ENCODE results near the gene IGFALS. TPM values are rescaled to one million over a fixed set of nuclear protein-coding genes. Genes with fewer than 3 reads are reported as not detected.

The IGFALS gene
- total and polyA plus RNA-seq, 11 donors = 0.12 to 0.38 (median 0.23) TPM; not detected in 8

DNA sequence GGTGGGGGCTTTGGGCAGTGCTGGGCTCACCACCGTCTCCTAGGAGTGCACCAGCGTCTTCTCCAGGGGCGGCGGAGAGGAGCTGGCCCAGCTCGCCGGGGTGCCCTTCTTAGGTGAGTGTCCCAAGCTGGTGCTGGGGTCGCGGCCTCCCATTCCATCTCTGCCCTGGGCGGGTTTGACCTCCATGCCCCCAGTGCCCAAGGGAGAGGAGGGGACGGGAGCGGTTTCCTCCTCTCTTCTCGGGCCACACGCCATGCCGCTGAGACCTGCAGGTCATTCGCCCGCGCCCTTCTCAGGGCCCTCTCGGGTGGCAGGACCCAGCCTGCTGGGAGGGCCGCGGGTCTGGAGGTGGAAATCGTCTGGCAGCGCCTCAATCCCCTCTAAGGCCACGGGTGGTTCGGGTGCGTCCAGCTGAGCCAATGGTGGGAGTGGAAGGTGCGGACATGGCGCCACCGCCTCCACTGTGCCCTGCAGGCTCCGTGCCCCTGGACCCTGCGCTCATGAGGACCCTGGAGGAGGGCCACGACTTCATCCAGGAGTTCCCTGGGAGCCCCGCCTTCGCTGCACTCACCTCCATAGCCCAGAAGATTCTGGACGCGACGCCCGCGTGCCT, 5.3 kb downstream of the IGFALS start:
- no peaks in the 10 kb centered on the region for H3K27me3 ChIP-seq
- peaks cover 0 to 55% (median 32%) of the 10 kb centered on the region in 9 donors for H3K36me3 ChIP-seq
- H3K4me3 ChIP-seq = no peak overlapping the region
- intact Hi-C loops (cut with DNase I) = no loop called here
- H3K9me3 ChIP-seq = no peaks in the 10 kb centered on the region
- peaks cover 0 to 29% (median 12%) of the 10 kb centered on the region in 12 donors for H3K4me1 ChIP-seq
- ATAC-seq = peak in 1 of 4 donors; percentile 6
- no peak overlapping the region for H3K27ac ChIP-seq
- 89 to 92% (median 91%) methylated on average over 33 to 38 of the region's 38 CpGs for WGBS, 4 donors
- DNase-seq = peak in 3 of 5 donors; percentile 9 to 26 (median 17)
- TF ChIP-seq, protein P1, sequence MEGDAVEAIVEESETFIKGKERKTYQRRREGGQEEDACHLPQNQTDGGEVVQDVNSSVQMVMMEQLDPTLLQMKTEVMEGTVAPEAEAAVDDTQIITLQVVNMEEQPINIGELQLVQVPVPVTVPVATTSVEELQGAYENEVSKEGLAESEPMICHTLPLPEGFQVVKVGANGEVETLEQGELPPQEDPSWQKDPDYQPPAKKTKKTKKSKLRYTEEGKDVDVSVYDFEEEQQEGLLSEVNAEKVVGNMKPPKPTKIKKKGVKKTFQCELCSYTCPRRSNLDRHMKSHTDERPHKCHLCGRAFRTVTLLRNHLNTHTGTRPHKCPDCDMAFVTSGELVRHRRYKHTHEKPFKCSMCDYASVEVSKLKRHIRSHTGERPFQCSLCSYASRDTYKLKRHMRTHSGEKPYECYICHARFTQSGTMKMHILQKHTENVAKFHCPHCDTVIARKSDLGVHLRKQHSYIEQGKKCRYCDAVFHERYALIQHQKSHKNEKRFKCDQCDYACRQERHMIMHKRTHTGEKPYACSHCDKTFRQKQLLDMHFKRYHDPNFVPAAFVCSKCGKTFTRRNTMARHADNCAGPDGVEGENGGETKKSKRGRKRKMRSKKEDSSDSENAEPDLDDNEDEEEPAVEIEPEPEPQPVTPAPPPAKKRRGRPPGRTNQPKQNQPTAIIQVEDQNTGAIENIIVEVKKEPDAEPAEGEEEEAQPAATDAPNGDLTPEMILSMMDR (IDR thresholded peaks at IDR 0.05) = no peak
- TF ChIP-seq POLR2A (IDR thresholded peaks at IDR 0.05) = no peak

DNA sequence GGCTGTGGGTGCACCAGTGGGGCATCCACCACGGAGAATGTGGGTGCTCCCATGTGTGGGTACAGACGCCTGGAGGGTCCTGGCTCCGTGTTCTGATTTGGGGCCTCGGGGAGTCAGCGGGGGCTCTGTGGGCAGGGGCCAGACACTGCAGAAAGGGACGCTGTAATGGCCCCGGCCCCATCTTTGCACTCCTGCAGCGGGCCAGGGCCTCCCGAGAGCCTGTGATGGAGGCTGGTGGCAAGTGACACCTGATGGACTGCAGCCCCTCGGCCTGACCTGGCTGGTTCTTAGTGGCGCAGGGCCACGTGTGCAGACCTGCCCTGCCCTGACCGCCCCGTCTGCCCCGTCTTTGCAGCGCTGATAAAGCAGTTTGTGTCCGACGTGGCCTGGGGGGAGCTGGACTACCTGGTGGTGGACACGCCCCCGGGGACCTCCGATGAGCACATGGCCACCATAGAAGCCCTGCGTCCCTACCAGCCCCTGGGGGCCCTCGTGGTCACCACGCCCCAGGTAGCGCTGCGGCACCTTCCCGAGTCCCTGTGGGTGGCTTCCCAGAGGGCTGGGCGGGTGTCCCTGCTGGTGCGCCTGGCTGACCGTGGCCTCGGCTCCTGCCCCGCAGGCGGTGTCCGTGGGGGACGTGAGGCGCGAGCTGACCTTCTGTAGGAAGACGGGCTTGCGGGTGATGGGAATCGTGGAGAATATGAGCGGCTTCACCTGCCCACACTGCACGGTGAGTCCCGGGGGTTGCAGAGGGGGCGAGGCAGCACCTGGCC, 6.0 kb downstream of the IGFALS start:
- no peaks in the 10 kb centered on the region for H3K27me3 ChIP-seq
- H3K36me3 ChIP-seq = peaks cover 0 to 55% (median 32%) of the 10 kb centered on the region in 9 donors
- TF ChIP-seq POLR2A (IDR thresholded peaks at IDR 0.05) = no peak
- TF ChIP-seq, protein P1 (IDR thresholded peaks at IDR 0.05) = no peak
- WGBS, 4 donors = 89 to 92% (median 92%) methylated on average over 36 to 44 of the region's 44 CpGs
- ATAC-seq (no peak), DNase-seq (peak in 2 of 5 donors; percentile 7 to 26)
- H3K9me3 ChIP-seq = no peaks in the 10 kb centered on the region
- H3K4me1 ChIP-seq = peaks cover 0 to 30% (median 12%) of the 10 kb centered on the region in 12 donors
- intact Hi-C loops (cut with DNase I) = no loop called here
- H3K4me3 ChIP-seq = no peak overlapping the region
- no peak overlapping the region for H3K27ac ChIP-seq

DNA sequence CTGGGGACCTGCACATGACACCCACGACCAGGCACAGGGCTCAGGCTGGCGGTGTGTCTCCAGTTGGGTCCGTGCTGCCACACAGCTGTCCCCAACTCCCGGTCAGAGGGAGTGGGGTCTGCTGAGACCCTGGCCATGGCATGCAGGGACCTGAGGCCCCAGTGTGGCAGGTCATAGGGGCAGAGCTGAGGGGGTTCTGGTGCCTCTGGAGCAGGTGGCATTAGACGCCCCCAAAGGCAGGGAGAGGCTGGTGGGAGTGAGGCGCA, 6.5 kb downstream of the IGFALS start:
- H3K27ac ChIP-seq = no peak overlapping the region
- TF ChIP-seq, protein P1 (IDR thresholded peaks at IDR 0.05) = no peak
- TF ChIP-seq POLR2A (IDR thresholded peaks at IDR 0.05) = no peak
- intact Hi-C loops (cut with DNase I) = no loop called here

DNA sequence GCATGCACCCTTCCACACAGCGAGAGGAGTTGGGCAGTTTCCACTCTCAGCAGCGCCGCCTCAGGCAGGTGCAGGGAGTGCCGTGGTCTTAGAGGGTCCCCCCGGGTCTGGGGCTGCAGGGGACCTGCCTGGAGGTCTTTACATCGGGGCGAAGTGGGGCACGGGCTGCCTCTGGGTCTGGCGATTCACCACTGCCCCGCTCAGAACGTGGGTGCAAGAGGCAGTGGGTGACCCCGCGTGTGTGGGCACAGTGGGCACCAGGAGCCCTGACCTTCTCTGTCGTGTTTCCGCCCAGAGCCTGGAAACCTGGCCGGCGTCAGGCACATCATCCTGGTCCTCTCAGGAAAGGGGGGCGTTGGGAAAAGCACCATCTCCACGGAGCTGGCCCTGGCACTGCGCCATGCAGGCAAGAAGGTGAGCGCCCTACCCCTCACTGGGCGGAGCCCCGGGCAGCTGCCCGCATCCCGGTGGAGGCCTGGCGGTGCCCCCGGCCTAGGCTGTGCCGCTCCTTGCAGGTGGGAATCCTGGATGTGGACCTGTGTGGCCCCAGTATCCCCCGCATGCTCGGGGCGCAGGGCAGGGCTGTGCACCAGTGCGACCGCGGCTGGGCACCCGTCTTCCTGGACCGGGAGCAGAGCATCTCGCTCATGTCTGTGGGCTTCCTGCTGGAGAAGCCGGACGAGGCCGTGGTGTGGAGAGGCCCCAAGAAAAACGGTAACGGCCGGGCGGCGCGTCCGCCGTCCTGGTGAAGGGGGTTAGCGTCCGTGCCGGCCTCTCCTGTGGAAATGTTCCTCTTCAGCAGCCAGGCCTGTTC, 7.1 kb downstream of the IGFALS start:
- no peaks in the 10 kb centered on the region for H3K27me3 ChIP-seq
- H3K36me3 ChIP-seq = peaks cover 0 to 52% (median 32%) of the 10 kb centered on the region in 9 donors
- TF ChIP-seq POLR2A (IDR thresholded peaks at IDR 0.05) = no peak
- TF ChIP-seq, protein P1 (IDR thresholded peaks at IDR 0.05) = no peak
- ATAC-seq = no peak
- H3K9me3 ChIP-seq = no peaks in the 10 kb centered on the region
- H3K4me3 ChIP-seq = no peak overlapping the region
- peaks cover under 1 to 36% (median 14%) of the 10 kb centered on the region in 12 donors for H3K4me1 ChIP-seq
- intact Hi-C loops (cut with DNase I) = no loop called here
- no peak overlapping the region for H3K27ac ChIP-seq
- WGBS, 4 donors = 86 to 92% (median 90%) methylated on average over 31 to 51 of the region's 51 CpGs
- DNase-seq = peak; percentile 7 to 67 (median 21)

More for the DNA sequence above, 6.5 kb downstream of the IGFALS start:
- Histone ChIP-seq H3K4me3 (no peak overlapping the region), H3K9me3 (no peaks in the 10 kb centered on the region), H3K27me3 (no peaks in the 10 kb centered on the region), H3K36me3 (peaks cover 0 to 55% (median 32%) of the 10 kb centered on the region in 9 donors), H3K4me1 (peaks cover 0 to 31% (median 12%) of the 10 kb centered on the region in 12 donors)
- DNase-seq (no peak), ATAC-seq (no peak)
- WGBS, 4 donors = 85 to 92% (median 90%) methylated on average over 5 to 6 of the region's 6 CpGs

Data from heart left ventricle (tissue), 16 donors.